Epithelial cell of esophagus (primary cell): ENCODE measurements around the gene TAMALIN.

Experiments
- DNase-seq: peaks from one replicate; pipeline ENCODE4 v3.0.0; 2010; ENCODE audit warnings: low read depth
- H3K4me3 ChIP-seq: 2 replicates; pipeline ENCODE4 v1.5.1; 2011; ENCODE audit warnings: mild to moderate bottlenecking, low read length, control low read depth
- TF ChIP-seq, protein P1 (sequence below): IDR thresholded peaks from 2 replicates; pipeline ENCODE4 v1.5.1; 2011; ENCODE audit warnings: low read depth, mild to moderate bottlenecking, low read length, control low read depth, inconsistent platforms; ENCODE audit not compliant: insufficient read depth; ENCODE audit errors: missing control alignments

The TAMALIN gene

DNA sequence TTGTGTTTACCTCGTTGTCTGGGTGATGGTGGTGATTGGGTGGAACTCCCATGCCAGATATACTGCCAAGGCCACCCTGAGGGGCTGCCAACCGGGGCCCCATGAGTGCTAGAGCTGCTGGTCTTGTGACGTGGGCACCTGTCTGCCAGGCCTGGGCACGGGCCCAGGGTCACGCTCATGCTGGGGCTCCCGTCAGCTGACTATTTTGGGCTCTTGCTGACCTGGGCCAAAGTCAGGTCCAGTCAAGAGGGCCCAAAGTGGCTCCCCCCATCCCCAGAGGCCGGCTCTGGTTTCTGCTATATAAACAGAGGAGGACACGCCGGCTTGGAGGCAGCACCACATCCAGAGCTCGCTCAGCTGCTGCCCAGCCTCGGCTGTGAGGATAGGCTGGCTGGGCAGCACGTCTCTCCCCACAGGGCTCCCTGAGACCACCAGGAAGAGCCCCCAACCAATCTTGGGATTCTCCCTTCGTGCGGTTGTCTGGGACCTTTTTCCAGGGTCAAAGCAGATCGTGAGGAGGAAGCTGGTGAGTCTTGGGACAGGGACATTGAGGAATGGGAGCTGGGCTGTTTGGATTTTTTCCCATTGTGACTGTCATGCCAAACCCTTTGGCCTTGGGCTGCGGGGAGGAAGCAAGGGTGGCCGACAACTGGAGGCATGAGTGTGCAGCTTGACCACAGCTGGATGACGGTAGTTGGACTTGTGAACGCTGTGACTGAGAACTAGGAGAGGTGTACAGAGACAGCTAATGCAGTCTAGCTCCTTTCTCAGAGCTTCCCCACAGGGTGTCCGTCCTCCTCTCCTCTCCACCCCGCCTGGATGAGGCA, 36.9 kb downstream of the TAMALIN start:
- no peak for DNase-seq
- TF ChIP-seq, protein P1, sequence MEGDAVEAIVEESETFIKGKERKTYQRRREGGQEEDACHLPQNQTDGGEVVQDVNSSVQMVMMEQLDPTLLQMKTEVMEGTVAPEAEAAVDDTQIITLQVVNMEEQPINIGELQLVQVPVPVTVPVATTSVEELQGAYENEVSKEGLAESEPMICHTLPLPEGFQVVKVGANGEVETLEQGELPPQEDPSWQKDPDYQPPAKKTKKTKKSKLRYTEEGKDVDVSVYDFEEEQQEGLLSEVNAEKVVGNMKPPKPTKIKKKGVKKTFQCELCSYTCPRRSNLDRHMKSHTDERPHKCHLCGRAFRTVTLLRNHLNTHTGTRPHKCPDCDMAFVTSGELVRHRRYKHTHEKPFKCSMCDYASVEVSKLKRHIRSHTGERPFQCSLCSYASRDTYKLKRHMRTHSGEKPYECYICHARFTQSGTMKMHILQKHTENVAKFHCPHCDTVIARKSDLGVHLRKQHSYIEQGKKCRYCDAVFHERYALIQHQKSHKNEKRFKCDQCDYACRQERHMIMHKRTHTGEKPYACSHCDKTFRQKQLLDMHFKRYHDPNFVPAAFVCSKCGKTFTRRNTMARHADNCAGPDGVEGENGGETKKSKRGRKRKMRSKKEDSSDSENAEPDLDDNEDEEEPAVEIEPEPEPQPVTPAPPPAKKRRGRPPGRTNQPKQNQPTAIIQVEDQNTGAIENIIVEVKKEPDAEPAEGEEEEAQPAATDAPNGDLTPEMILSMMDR = no peak
- H3K4me3 ChIP-seq = no peak overlapping the region

DNA sequence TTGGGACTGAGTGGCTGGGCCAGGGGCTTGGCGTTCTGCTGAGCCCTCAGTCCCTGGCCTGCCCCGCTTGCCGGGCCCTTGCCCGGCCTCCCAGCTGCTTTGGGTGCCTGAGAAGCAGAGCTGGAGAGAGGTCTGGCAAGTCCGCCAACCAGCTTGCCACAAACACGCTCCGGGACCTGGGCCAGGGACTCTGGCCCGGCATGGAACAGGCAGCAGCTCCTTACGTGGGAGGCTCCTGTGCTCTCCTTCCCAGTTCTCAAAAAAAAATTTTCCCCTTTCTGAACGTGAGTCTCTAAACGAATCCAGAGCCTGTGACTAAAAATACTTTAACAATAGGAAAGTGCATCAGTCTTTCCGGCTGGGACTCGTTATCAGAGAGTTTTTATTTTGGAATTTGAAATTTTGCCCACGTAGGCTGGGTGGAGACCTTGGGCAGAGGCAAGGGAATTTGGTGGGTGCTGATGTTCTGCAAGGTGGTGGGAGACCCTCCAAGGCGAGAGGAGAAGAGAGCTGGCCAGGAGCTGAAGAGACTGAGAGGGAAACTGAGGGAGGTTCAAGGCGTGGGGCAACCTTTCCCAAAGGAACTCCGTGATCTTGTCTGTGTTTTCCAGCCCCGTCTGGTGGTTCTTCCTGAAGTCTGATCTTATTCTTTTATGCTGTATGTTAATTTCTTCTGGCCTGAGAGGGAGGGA, 37.7 kb downstream of the TAMALIN start:
- TF ChIP-seq, protein P1 = no peak

DNA sequence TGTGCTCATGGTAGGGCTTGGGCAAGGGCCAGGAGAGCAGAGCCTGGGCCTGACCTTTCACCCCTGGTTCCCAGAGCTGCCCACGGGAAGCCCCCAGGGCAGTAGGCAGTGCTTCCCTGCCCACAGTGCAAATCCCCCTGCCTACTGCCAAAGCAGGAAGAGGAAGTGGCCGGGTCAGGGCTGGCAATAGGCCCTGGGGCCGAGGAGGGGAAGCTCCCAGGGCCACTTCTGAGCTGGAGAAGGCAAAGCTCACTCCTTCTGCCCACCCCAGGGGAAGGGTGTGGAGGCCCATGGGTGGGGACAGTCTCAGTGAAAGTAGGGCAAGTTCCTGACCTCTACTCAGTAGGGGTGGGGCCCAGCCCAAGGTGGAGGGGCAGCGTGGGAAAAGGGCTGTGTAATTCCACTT, 39.1 kb downstream of the TAMALIN start:
- TF ChIP-seq, protein P1 = no peak

More for the DNA sequence above, 37.7 kb downstream of the TAMALIN start:
- no peak overlapping the region for H3K4me3 ChIP-seq
- DNase-seq = no peak

DNA sequence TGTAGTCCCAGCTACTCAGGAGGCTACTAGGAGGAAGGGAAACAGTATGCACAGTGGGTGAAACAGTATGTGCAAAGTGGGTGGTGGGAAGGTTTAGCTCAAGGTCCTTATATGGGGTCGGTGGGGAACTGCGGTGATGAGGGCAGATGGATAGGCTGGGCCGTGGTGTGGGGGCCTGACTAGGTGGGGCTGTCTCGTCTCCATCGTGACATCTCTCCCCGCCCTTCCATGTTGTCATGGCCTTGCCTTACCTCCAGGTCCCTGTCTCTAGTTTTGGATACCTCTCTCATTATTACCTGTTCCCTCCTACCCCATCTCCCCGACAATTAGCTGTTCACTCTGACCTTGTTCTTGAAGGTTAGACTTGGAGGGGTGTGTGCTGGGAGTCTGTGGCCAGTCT, 40.1 kb downstream of the TAMALIN start:
- TF ChIP-seq, protein P1 = no peak
- no peak for DNase-seq
- no peak overlapping the region for H3K4me3 ChIP-seq

More for the DNA sequence above, 39.1 kb downstream of the TAMALIN start:
- DNase-seq = no peak
- no peak overlapping the region for H3K4me3 ChIP-seq

DNA sequence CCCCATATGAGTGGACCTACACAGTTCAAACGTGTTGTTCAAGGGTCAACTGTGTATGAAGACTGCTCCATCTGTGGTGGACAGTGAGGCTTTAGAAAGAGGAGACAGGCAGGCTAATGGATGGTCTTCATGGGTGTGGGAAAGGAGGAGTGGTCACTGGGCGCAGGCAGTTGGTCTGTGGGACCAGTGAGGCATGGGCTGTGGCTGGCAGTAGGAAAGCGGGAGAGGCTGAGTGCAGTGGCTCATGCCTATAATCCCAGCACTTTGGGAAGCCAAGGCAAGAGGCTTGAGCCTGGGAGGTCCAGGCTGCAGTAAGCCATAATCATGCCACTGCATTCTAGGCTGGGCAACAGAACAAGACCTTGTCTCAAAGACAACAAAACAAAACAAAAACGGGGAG, 42.5 kb downstream of the TAMALIN start:
- no peak overlapping the region for H3K4me3 ChIP-seq
- DNase-seq = no peak
- TF ChIP-seq, protein P1 = no peak

DNA sequence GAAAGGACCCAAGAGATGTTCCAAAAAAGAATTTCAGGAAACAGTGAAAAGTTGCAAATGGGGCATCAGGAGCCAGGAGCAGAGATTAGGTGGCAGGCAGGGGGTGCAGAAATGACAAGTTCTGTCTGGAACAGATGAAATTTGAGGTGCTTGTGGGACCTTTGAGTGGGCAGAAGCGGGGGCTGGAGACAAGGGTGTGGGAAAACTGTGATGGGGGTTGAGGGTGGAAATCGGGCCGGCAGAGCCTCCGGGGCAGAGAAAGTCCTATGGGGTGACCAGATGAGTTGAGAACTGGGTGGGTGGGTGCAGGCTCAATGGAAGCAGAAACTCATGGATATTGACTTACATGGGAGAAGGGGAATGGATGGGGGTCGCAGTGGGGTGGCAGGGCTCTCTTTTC, 42.9 kb downstream of the TAMALIN start:
- TF ChIP-seq, protein P1 = no peak
- DNase-seq = no peak
- no peak overlapping the region for H3K4me3 ChIP-seq
